Measurements from ENCODE around the gene SAPCD1. TPM values are rescaled to one million over a fixed set of nuclear protein-coding genes. Genes with fewer than 3 reads are reported as not detected.

Gene SAPCD1
- polyA plus RNA-seq, 3 donors = 10.4 TPM; not detected in 2

GRCh38 chr6:31719001-31719400, 43.5 kb upstream of the SAPCD1 start:
- no peak for DNase-seq
- Mint-ChIP-seq H3K4me1 (peaks cover 6% of the 10 kb centered on the region), H3K4me3 (no peak overlapping the region), H3K27ac (peak overlapping the region in 2 of 7 donors; percentile 38 to 58), H3K36me3 (peaks cover under 1 to 2% of the 10 kb centered on the region in 2 donors), H3K9me3 (no peaks in the 10 kb centered on the region), H3K27me3 (ENCODE audit: low read depth in 3 of 3) (peaks cover 6 to 15% (median 11%) of the 10 kb centered on the region in 3 donors)
- no peak for TF ChIP-seq CTCF (IDR thresholded peaks at IDR 0.05)
- Histone ChIP-seq H3K27me3 (ENCODE audit: control insufficient read depth in 2 of 2, insufficient read depth in 2 of 2, low read length in 2 of 2) (no peaks in the 10 kb centered on the region), H3K36me3 (replicated peaks in 1 of 2; ENCODE audit: control insufficient read depth in 1 of 2, insufficient read depth in 2 of 2, low read length in 2 of 2) (no peaks in the 10 kb centered on the region), H3K4me3 (replicated peaks in 1 of 3; ENCODE audit: low read depth in 2 of 3, low read length in 3 of 3) (no peak overlapping the region), H4K20me1 (ENCODE audit: insufficient read depth, low read length) (no peaks in the 10 kb centered on the region), H3K9ac (ENCODE audit: insufficient read depth, low read length, poor library complexity, severe bottlenecking) (no peak overlapping the region), H3K4me2 (replicated peaks; ENCODE audit: extremely low read depth, low read length, poor library complexity, severe bottlenecking) (no peak overlapping the region), H3K79me2 (ENCODE audit: insufficient read depth, low read length) (no peaks in the 10 kb centered on the region), H3K4me1 (ENCODE audit: control insufficient read depth in 1 of 2, insufficient read depth in 2 of 2, low read length in 2 of 2) (no peaks in the 10 kb centered on the region), H2AFZ (ENCODE audit: insufficient read depth, low read depth, low read length, poor library complexity, severe bottlenecking) (no peak overlapping the region), H3K9me3 (replicated peaks in 1 of 2; ENCODE audit: control insufficient read depth in 1 of 2, insufficient read depth in 1 of 2, low read length in 2 of 2) (no peaks in the 10 kb centered on the region), H3K27ac (ENCODE audit: low read depth in 1 of 2, low read length in 2 of 2) (no peak overlapping the region)
- 94% methylated on average over 4 of the region's 6 CpGs for WGBS (ENCODE audit: insufficient coverage)
- intact Hi-C loops (cut with micrococcal nuclease) = no loop called here

- Histone ChIP-seq H3K4me2 (replicated peaks; ENCODE audit: extremely low read depth, low read length, poor library complexity, severe bottlenecking) (no peak overlapping the region), H3K4me3 (replicated peaks in 1 of 3; ENCODE audit: low read depth in 2 of 3, low read length in 3 of 3) (no peak overlapping the region), H3K9ac (ENCODE audit: insufficient read depth, low read length, poor library complexity, severe bottlenecking) (no peak overlapping the region), H3K27me3 (ENCODE audit: control insufficient read depth in 2 of 2, insufficient read depth in 2 of 2, low read length in 2 of 2) (no peaks in the 10 kb centered on the region), H2AFZ (ENCODE audit: insufficient read depth, low read depth, low read length, poor library complexity, severe bottlenecking) (no peak overlapping the region), H3K4me1 (ENCODE audit: control insufficient read depth in 1 of 2, insufficient read depth in 2 of 2, low read length in 2 of 2) (peaks cover 0 to under 1% of the 10 kb centered on the region in 2 donors), H3K9me3 (replicated peaks in 1 of 2; ENCODE audit: control insufficient read depth in 1 of 2, insufficient read depth in 1 of 2, low read length in 2 of 2) (no peaks in the 10 kb centered on the region), H4K20me1 (ENCODE audit: insufficient read depth, low read length) (no peaks in the 10 kb centered on the region), H3K36me3 (replicated peaks in 1 of 2; ENCODE audit: control insufficient read depth in 1 of 2, insufficient read depth in 2 of 2, low read length in 2 of 2) (no peaks in the 10 kb centered on the region), H3K27ac (ENCODE audit: low read depth in 1 of 2, low read length in 2 of 2) (no peak overlapping the region), H3K79me2 (ENCODE audit: insufficient read depth, low read length) (no peaks in the 10 kb centered on the region)
- no peaks in the 10 kb centered on the region for H3K9me3 Mint-ChIP-seq
- peaks cover 10 to 12% of the 10 kb centered on the region in 2 donors for H3K36me3 Mint-ChIP-seq
- no peak for DNase-seq
- peaks cover 8 to 18% (median 13%) of the 10 kb centered on the region in 3 donors for H3K27me3 Mint-ChIP-seq (ENCODE audit: low read depth in 3 of 3)
- intact Hi-C loops (cut with micrococcal nuclease) = loop anchor here in 1 of 2 donors (10.0 kb wide), 1 partner anchor 115 kb away; no protein-coding TSS in a partner anchor
- peaks cover 12% of the 10 kb centered on the region for H3K4me1 Mint-ChIP-seq
- WGBS (ENCODE audit: insufficient coverage) = 95% methylated on average over 5 of the region's 5 CpGs
- no peak overlapping the region for H3K27ac Mint-ChIP-seq
- TF ChIP-seq CTCF (IDR thresholded peaks at IDR 0.05) = no peak
- H3K4me3 Mint-ChIP-seq = no peak overlapping the region
These were observed 42.2 kb upstream of the SAPCD1 start for GRCh38 chr6:31720196-31720770.

All from CD14-positive monocyte (primary cell).